Hypothalamus (tissue), 51 donors: Measurements from ENCODE around the gene DOCK9.
"Not testable (repeated sequence)": the region's sequence is repeated elsewhere in the genome, so short reads cannot be mapped to it uniquely, and the experiment has no call there.

Experiments used
- DNase-seq, 51 donors: peaks; one replicate each; lab custom pipeline; 2025; lab: John Stamatoyannopoulos, UW

DOCK9 gene

DNA sequence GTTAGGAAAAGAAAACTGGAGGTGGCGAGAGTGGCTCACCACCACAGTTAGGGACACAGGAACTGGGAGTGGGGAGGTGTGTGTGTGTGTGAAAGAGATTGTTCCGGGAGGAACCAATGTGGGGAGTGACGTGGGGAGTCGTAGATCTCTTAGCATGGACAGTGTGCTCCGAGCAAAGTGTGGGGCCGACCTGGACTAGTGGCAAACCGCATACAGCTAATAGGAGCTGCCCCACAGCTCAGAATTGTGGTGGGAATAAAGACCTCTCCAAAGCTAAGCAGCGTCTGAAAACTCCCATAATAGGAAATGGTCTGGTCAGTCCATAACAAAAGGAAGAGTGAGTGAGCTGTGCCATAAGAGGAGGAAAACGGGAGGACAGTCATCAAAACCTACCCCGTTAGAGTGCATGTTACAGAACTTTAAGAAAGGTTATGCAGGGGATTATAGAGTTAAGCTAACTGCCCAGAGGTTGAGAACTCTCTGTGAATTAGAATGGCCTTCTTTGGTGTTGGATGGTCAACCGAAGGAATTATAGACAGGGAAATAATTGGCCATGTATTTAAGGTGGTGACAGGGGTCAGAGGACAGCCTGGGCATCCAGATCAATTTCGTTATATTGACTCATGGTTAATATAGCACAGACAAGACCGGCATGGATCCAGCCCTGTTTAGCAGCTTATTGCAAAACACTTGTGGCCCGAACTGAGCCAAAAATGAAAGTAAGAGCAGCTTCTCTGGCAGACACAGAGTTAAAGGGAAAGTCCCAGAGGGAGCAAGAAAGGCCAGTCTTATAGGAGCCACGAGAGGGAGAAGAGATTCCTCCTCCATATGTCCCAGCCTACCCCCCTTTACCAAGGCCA lies 216.5 kb downstream of the DOCK9 start:
- DNase-seq: no peak

- DNase-seq: no peak
Observed at GRCh38 chr13:98755729-98756128, 222.1 kb downstream of the DOCK9 start.

DNA sequence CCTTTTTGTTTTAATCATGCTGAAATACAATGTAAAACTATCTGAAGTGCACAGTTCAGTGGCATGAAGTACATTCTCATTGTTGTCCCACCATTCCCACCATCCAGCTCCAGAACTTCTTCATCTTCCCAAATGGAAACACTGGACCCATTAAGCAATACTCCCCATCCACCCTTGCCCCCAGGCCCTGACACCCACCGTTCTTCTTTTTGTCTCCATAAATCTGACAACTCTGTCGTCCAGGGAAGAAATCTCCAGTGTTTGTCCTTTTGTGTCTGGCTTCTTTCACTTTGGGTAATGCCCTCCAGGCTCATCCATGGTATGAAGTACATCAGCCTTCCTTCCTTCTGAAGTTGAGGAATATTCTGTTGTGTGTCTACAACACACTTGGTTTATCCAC lies 222.7 kb downstream of the DOCK9 start:
- DNase-seq: no peak

DNA sequence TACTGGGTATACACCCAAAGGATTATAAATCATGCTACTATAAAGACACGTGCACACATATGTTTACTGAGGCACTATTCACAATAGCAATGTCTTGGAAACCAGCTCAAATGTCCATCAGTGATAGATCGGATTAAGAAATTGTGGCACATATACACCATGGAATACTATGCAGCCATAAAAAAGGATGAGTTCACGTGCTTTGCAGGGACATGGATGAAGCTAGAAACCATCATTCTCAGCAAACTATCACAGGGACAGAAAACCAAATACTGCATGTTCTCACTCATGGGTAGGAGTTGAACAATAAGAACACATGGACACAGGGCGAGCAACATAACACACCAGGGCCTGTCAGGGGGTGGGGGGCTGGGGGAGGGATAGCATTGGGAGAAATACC lies 223.4 kb downstream of the DOCK9 start:
- DNase-seq: not testable (repeated sequence)

DNA sequence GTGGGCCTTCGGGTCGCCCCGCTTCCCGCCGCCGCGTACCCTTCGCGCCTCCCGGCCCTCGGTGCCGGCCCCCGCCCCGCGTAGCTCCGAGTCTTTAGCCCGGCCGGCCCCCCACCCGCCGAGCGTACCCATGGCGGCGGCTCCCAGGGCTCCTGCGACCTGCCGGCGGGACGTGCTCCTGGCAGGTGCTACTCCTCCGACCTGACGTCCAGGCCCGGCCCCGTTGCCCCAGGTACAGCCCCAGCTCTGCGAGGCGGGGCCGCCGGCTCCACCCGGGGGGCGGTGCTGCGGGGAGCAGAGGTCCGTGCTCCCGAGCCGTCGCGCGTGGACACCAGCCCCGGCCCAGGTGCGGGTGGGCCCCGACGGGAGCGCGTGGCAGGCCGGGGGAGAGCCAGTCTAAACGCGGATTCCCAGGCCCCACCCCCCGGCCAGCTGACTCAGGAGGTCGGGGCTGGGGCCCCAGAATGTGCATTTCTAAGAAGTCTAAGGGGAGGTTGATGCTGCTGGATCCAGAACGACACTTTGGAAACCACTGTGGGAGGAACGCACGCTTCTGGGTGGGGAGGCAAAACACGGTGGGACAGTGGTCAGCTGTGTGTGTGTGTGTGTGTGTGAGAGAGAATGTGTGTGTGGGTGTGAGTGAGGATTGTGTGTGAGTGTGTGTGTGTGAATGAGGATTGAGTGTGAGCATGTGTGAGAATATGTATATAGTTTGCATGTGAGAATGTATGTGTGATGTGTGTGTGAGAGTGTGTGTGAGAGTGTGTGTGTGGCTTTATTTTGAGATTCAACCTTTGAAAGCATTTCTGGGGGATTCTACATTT lies 225.2 kb downstream of the DOCK9 start, which contains the start of gene SLC15A1:
Gene SLC15A1 (minus strand): TSS at position 206 of the 824 bp plus-strand sequence. CDS start 74 bp downstream, at position 132.
- no peak for DNase-seq

GRCh38 chr13:98751861-98752466 lies 225.9 kb downstream of the DOCK9 start:
- DNase-seq: no peak

DNA sequence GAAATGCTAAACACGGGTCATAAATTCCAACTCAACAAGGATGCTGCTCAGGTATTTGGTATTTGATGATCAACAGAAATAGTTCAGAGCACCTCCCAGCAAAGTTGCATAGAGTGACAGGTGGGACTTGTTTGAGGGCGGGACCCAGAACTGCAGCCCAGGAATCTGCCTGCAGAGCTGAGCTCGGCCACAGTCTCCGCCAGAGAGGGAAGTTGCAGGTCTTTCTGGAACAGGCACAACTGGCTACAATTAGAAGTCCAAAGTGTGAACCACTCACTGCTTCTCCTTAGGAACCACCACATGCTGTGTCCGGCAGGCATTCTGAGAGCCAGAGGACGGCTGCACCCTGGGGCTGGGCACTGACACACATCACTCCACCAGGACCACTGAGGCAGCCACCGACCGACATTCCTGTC lies 226.5 kb downstream of the DOCK9 start:
- no peak for DNase-seq

DNA sequence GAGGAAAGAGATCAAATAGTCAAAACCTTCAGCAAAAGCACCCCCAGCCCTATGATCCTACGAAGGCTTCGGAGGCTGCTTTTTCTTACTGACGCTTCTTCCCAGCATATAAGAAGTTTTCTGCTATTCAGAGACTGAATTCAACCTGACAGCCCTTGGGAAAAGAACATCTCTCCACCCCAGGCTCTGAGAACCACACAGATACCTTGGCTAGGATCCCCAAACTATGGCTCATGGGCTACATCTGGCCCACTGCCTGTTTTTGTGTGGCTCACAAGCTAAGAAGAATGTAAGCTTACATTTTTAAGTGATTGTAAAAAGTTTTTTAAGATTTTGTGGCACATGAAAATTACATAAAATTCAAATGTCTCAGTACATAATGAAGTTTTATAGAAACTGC lies 228.4 kb downstream of the DOCK9 start:
- no peak for DNase-seq

DNA sequence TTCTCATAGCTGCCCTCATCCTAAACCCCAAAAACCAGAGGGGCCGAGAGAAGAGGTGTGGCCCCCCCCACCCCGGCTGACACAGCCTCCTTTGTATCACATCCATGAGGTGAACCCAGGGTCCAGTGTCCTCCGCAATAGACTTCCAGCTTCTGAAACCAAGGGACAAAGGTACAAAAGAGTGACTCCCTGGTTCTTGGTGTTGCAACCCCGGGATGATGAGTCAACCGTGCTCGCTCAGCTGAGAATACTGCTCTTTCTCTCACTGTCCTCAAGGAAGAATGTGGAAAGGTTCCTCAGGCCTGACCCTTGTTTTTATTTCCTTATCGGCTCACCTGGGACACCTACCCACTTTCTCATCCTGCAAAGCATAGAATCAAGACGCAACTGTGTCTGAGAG lies 230.9 kb downstream of the DOCK9 start:
- DNase-seq: no peak
